ENCODE measurements around the gene EHHADH. TPM values are rescaled to one million over a fixed set of nuclear protein-coding genes. Genes with fewer than 3 reads are reported as not detected.
A peak's percentile ranks its signal among the peaks of the same experiment; 100 is the strongest.

EHHADH gene
- total and polyA plus RNA-seq, 11 donors: 5.1 to 26.0 (median 14.3) TPM

GRCh38 chr3:185215873-185216606, 37.8 kb downstream of the EHHADH start:
- no peak for ATAC-seq
- Histone ChIP-seq H3K36me3 (peaks cover 0 to 5% (median 0%) of the 10 kb centered on the region in 9 donors), H3K27me3 (no peaks in the 10 kb centered on the region), H3K4me3 (peak overlapping the region in 10 of 12 donors; percentile 26 to 51 (median 39)), H3K9me3 (no peaks in the 10 kb centered on the region), H3K4me1 (peaks cover 0 to 15% (median 4%) of the 10 kb centered on the region in 12 donors), H3K27ac (peak overlapping the region in 9 of 12 donors; percentile 14 to 74 (median 52))
- TF ChIP-seq CTCF (IDR thresholded peaks at IDR 0.05) (peak; percentile 21 to 64 (median 45)), POLR2A (IDR thresholded peaks at IDR 0.05) (no peak)
- no peak for DNase-seq
- 26 to 38% (median 32%) methylated on average over 6 of the region's 6 CpGs for whole genome bisulfite sequencing, 4 donors
- intact Hi-C loops (cut with DNase I): no loop called here

- Histone ChIP-seq H3K9me3 (no peaks in the 10 kb centered on the region), H3K36me3 (no peaks in the 10 kb centered on the region), H3K4me1 (peaks cover 0 to 15% (median 4%) of the 10 kb centered on the region in 12 donors), H3K4me3 (no peak overlapping the region), H3K27me3 (no peaks in the 10 kb centered on the region), H3K27ac (no peak overlapping the region)
- TF ChIP-seq CTCF (IDR thresholded peaks at IDR 0.05) (no peak), POLR2A (IDR thresholded peaks at IDR 0.05) (no peak)
- DNase-seq: no peak
- ATAC-seq: no peak
- WGBS, 4 donors: 94 to 99% (median 95%) methylated on average over 5 of the region's 5 CpGs
- intact Hi-C loops (cut with DNase I): no loop called here
Observed at GRCh38 chr3:185212559-185212958, 41.3 kb downstream of the EHHADH start.

GRCh38 chr3:185212086-185212485, 41.8 kb downstream of the EHHADH start:
- Histone ChIP-seq H3K27ac (no peak overlapping the region), H3K36me3 (no peaks in the 10 kb centered on the region), H3K4me3 (no peak overlapping the region), H3K4me1 (peaks cover 0 to 15% (median 4%) of the 10 kb centered on the region in 12 donors), H3K27me3 (no peaks in the 10 kb centered on the region), H3K9me3 (no peaks in the 10 kb centered on the region)
- WGBS, 4 donors: 95 to 98% (median 96%) methylated on average over 4 of the region's 4 CpGs
- TF ChIP-seq POLR2A (IDR thresholded peaks at IDR 0.05) (no peak), CTCF (IDR thresholded peaks at IDR 0.05) (no peak)
- no peak for ATAC-seq
- no peak for DNase-seq
- intact Hi-C loops (cut with DNase I): no loop called here

GRCh38 chr3:185210621-185211142, 43.2 kb downstream of the EHHADH start:
- Histone ChIP-seq H3K4me1 (peaks cover 0 to 2% (median 0%) of the 10 kb centered on the region in 12 donors), H3K36me3 (no peaks in the 10 kb centered on the region), H3K4me3 (no peak overlapping the region), H3K27me3 (no peaks in the 10 kb centered on the region), H3K27ac (no peak overlapping the region), H3K9me3 (no peaks in the 10 kb centered on the region)
- 64 to 93% (median 82%) methylated on average over 4 of the region's 4 CpGs for WGBS, 4 donors
- intact Hi-C loops (cut with DNase I): no loop called here
- TF ChIP-seq POLR2A (IDR thresholded peaks at IDR 0.05) (no peak), CTCF (IDR thresholded peaks at IDR 0.05) (no peak)
- DNase-seq: no peak
- no peak for ATAC-seq

Measured in heart left ventricle (tissue), 16 donors.